Gastrocnemius medialis (tissue), 4 donors: ENCODE measurements around the gene SUGP2. TPM values are rescaled to one million over a fixed set of nuclear protein-coding genes. Genes with fewer than 3 reads are reported as not detected.

Source experiments
- ATAC-seq, 2 donors: fragments of 150-250 bp; one replicate each; pipeline ENCODE4 v1.9.1; 2016
- DNase-seq, 2 donors: peaks; one replicate each; pipeline ENCODE4 v3.0.0-alpha.2; 2019
- H3K27ac ChIP-seq, 4 donors: fragments of 200-600 bp; sonication (generic); 1 replicate in 1 of 4; 2 replicates in 3 of 4; pipeline ENCODE4 v1.5.1; 2016 to 2018; ENCODE audit warnings: mild to moderate bottlenecking in 2 of 4, moderate library complexity in 1 of 4
- H3K27me3 ChIP-seq, 3 donors: fragments of 200-600 bp; sonication (generic) in 2 of 3; 1 replicate in 1 of 3; 2 replicates in 2 of 3; pipeline versions ENCODE4 v1.5.1 to v1.6.0; 2016 to 2019; ENCODE audit warnings: mild to moderate bottlenecking in 1 of 3, moderate library complexity in 1 of 3
- H3K36me3 ChIP-seq, 2 donors: fragments of 200-600 bp; sonication (generic) in 1 of 2; one replicate each; pipeline ENCODE4 v1.5.1; 2017 to 2018
- H3K4me1 ChIP-seq, 2 donors: fragments of 200-600 bp; sonication (generic) in 1 of 2; one replicate each; pipeline ENCODE4 v1.5.1; 2016 to 2017; ENCODE audit warnings: mild to moderate bottlenecking in 2 of 2
- H3K4me3 ChIP-seq, 4 donors: fragments of 200-600 bp; sonication (generic) in 3 of 4; 1 replicate in 1 of 4; 2 replicates in 3 of 4; pipeline ENCODE4 v1.5.1; 2016 to 2019; ENCODE audit warnings: mild to moderate bottlenecking in 2 of 4
- H3K9me3 ChIP-seq, 3 donors: fragments of 200-600 bp; sonication (generic) in 2 of 3; 1 replicate in 1 of 3; 2 replicates in 2 of 3; pipeline ENCODE4 v1.5.1; 2016 to 2019
- POLR2A ChIP-seq, 2 donors: fragments of 450-650 bp; IDR thresholded peaks; one replicate each; pipeline ENCODE4 v1.6.1; 2017; ENCODE audit warnings: antibody characterized with exemption in 2 of 2, mild to moderate bottlenecking in 2 of 2, moderate library complexity in 2 of 2
- in situ Hi-C, 4 donors: fragments of 200-750 bp; cut with MboI; loops; one replicate each; pipeline versions ENCODE4 v1.15.0 to v1.8.0; 2017; ENCODE audit warnings: low sequenced_read_pairs in 4 of 4
- intact Hi-C: fragments of 100-400 bp; cut with DNase I; formaldehyde crosslinking; loops from one replicate; pipeline ENCODE4 v1.15.1; 2023; ENCODE audit warnings: low total_unique reads
- total RNA-seq, 4 donors: library from RNA; depleted of rRNA; stranded (reverse); fragments of >200 nt; gene quantifications; one replicate each; pipeline versions ENCODE4 v1.1.0 to v1.2.3, GENCODE V29; 2016
- TF ChIP-seq, protein P1 (sequence below), 5 experiments: fragments of 450-650 bp in 3 of 5; fragments of 200-600 bp in 2 of 5; sonication (generic) in 2 of 5; IDR thresholded peaks in 4 of 5; conservative IDR thresholded peaks in 1 of 5; 1 replicate in 4 of 5; 2 replicates in 1 of 5; pipeline ENCODE4 v1.5.1; 2016 to 2019; ENCODE audit warnings: antibody characterized with exemption in 5 of 5, mild to moderate bottlenecking in 3 of 5, moderate library complexity in 3 of 5

SUGP2 gene
- total RNA-seq, 4 donors from 2014 or later = 24.6 to 38.2 (median 32.8) TPM

DNA sequence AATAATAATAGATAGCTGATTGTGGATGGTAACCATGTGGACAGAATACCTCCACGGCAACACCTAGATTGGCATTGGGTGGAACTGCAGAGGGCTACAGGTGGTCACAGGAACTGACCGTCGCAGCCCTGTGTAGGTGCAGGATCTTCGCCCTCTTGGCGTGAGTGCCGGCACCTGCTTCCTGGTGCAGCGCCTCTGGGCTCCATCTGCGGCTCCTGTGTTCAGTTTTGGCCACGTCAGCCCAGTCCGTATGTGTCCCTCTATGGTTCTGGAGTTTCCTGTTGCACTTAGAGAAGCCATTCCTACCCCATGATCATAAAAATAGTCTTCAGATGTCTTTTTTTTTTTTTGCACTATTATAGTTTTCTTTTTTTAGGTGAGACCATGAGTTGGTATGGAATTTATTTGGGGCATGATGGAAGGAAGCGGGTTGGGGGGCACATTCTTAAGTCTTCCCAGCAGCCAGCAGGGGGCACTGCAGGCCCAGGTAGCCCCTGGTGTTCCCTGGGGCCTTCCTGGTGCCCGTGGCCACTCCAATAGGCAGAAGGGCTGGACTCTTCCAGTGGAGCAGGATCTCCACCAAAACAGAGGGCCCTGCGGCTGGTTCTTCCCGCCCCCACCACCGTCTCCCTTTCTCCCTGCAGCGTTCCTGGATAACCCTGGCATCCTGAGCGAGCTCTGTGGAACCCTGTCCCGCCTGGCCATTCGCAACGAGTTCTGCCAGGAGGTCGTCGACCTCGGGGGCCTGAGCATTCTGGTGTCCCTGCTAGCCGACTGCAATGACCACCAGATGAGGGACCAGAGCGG is 20.4 kb upstream of the SUGP2 start:
- no peak for TF ChIP-seq POLR2A (IDR thresholded peaks at IDR 0.05)
- TF ChIP-seq, protein P1, sequence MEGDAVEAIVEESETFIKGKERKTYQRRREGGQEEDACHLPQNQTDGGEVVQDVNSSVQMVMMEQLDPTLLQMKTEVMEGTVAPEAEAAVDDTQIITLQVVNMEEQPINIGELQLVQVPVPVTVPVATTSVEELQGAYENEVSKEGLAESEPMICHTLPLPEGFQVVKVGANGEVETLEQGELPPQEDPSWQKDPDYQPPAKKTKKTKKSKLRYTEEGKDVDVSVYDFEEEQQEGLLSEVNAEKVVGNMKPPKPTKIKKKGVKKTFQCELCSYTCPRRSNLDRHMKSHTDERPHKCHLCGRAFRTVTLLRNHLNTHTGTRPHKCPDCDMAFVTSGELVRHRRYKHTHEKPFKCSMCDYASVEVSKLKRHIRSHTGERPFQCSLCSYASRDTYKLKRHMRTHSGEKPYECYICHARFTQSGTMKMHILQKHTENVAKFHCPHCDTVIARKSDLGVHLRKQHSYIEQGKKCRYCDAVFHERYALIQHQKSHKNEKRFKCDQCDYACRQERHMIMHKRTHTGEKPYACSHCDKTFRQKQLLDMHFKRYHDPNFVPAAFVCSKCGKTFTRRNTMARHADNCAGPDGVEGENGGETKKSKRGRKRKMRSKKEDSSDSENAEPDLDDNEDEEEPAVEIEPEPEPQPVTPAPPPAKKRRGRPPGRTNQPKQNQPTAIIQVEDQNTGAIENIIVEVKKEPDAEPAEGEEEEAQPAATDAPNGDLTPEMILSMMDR (IDR thresholded peaks at IDR 0.05 in 4 of 5, conservative IDR thresholded peaks at IDR 0.05 in 1 of 5) = peak; percentile 79 to 93 (median 91)
- in situ Hi-C loops (loop anchor here in 3 of 4 donors (5.0 to 10.0 kb wide), 3 partner anchors 81 to 89 kb away; partner anchors contain the start of gene TMEM161A (in 2 of the 3)), intact Hi-C loops (loop anchor here (1.0 kb wide), 2 partner anchors 86 to 122 kb away; no protein-coding TSS in a partner anchor)
- ATAC-seq (peak; percentile 77 to 82), DNase-seq (peak in 1 of 2 donors; percentile 71)
- no peaks in the 10 kb centered on the region for H3K9me3 ChIP-seq
- H3K4me3 ChIP-seq = no peak overlapping the region
- no peak overlapping the region for H3K27ac ChIP-seq
- H3K4me1 ChIP-seq = peaks cover under 1 to 3% of the 10 kb centered on the region in 2 donors
- no peaks in the 10 kb centered on the region for H3K27me3 ChIP-seq
- peaks cover 0 to 50% of the 10 kb centered on the region in 2 donors for H3K36me3 ChIP-seq

DNA sequence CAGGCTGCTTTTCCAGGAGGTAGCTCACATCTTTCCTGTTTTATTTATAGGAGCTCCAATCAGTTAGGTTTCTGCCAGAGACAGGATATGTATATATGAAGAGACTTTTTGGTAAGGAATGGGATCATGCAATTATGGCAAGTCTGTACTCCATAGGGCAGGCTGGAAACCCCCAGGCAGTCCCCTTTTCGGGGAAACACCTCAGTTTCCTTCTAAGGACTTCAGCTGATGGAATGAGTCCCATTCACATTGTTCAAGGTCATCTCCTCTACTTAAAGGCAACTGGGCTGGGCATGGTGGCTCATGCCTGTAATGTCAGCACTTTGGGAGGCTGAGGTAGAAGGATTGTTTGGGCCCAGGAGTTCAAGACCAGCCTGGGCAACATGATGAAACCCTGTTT is 19.6 kb upstream of the SUGP2 start:
- DNase-seq = no peak
- no peaks in the 10 kb centered on the region for H3K27me3 ChIP-seq
- no peak overlapping the region for H3K27ac ChIP-seq
- no peak for ATAC-seq
- peaks cover 0 to 50% of the 10 kb centered on the region in 2 donors for H3K36me3 ChIP-seq
- TF ChIP-seq, protein P1 (IDR thresholded peaks at IDR 0.05 in 4 of 5, conservative IDR thresholded peaks at IDR 0.05 in 1 of 5) = no peak
- TF ChIP-seq POLR2A (IDR thresholded peaks at IDR 0.05) = no peak
- H3K4me3 ChIP-seq = no peak overlapping the region
- H3K9me3 ChIP-seq = no peaks in the 10 kb centered on the region
- H3K4me1 ChIP-seq = peaks cover 0 to 3% of the 10 kb centered on the region in 2 donors
- intact Hi-C loops (loop anchor here (1.0 kb wide), 1 partner anchor 86 kb away; no protein-coding TSS in a partner anchor), in situ Hi-C loops (loop anchor here in 3 of 4 donors (5.0 to 10.0 kb wide), 3 partner anchors 82 to 89 kb away; partner anchors contain the start of gene TMEM161A (in 2 of the 3))

DNA sequence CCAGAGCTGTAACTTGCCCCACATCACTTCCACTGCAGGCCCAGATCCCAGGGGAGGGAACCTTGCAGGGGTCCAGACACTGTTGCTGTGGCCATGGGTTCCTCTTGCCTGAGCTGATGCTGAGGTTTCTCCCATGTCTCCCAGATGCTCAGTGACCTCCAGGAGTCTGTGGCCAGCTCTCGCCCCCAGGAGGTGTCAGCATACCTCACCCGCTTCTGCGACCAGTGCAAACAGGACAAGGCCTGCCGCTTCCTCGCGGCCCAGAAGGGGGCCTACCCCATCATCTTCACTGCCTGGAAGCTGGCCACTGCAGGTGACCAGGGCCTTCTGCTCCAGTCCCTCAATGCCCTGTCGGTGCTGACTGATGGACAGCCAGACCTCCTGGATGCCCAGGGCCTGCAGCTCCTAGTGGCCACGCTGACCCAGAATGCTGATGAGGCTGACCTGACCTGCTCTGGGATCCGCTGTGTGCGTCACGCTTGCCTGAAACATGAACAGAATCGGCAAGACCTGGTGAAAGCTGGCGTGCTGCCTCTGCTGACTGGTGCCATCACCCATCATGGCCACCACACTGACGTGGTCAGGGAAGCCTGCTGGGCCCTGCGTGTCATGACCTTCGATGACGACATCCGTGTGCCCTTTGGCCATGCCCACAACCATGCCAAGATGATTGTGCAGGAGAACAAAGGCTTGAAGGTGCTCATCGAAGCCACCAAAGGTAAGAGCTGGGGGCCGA is 18.3 kb upstream of the SUGP2 start:
- peaks cover 0 to 39% of the 10 kb centered on the region in 2 donors for H3K36me3 ChIP-seq
- intact Hi-C loops = no loop called here

DNA sequence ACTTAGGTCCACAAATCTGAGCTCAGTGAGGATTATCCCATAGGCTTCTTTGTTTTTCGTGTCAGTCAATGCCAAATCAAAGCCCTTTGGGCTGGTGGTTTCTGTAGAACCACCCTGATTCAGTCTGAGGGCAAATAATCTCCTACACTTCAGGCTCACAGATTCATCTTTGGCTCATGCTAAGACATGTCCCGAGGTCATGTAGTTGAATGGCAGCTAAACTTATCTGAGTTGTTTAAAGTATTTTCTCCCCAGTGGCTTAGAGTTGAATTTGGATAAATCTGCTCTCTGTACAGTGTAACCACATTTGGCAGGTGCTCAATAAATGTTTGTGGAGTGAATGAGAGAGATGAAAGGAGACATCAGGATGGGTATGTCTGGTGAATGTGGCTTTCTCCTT is 17.4 kb upstream of the SUGP2 start:
- TF ChIP-seq, protein P1 (IDR thresholded peaks at IDR 0.05 in 4 of 5, conservative IDR thresholded peaks at IDR 0.05 in 1 of 5) = no peak
- no peak for TF ChIP-seq POLR2A (IDR thresholded peaks at IDR 0.05)
- DNase-seq (no peak), ATAC-seq (no peak)
- no peaks in the 10 kb centered on the region for H3K27me3 ChIP-seq
- no peak overlapping the region for H3K4me3 ChIP-seq
- H3K9me3 ChIP-seq = no peaks in the 10 kb centered on the region
- H3K4me1 ChIP-seq = peaks cover 0 to 3% of the 10 kb centered on the region in 2 donors
- in situ Hi-C loops = loop anchor here in 3 of 4 donors (5.0 to 10.0 kb wide), 3 partner anchors 84 to 92 kb away; partner anchors contain the start of gene TMEM161A (in 2 of the 3)
- peaks cover 0 to 36% of the 10 kb centered on the region in 2 donors for H3K36me3 ChIP-seq
- H3K27ac ChIP-seq = no peak overlapping the region
- intact Hi-C loops = no loop called here

More for the DNA sequence above, 18.3 kb upstream of the SUGP2 start:
- Histone ChIP-seq H3K9me3 (no peaks in the 10 kb centered on the region), H3K27ac (no peak overlapping the region), H3K4me1 (peaks cover 0 to 3% of the 10 kb centered on the region in 2 donors), H3K4me3 (no peak overlapping the region), H3K27me3 (no peaks in the 10 kb centered on the region)
- DNase-seq (no peak), ATAC-seq (no peak)
- TF ChIP-seq, protein P1 (IDR thresholded peaks at IDR 0.05 in 4 of 5, conservative IDR thresholded peaks at IDR 0.05 in 1 of 5) = no peak
- TF ChIP-seq POLR2A (IDR thresholded peaks at IDR 0.05) = no peak
- in situ Hi-C loops = loop anchor here in 3 of 4 donors (5.0 to 10.0 kb wide), 3 partner anchors 83 to 91 kb away; partner anchors contain the start of gene TMEM161A (in 2 of the 3)
